Stimulated activated CD4-positive, alpha-beta T cell treated with anti-CD3 and anti-CD28 coated beads, Interleukin-4, amount 100 ng/mL, for 24 hours (primary cell): ENCODE data around the gene ASTL.
A peak's percentile ranks its signal among the peaks of the same experiment; 100 is the strongest.

Experiments used
- DNase-seq: peaks from one replicate; pipeline ENCODE4 v3.0.0-alpha.2; 2020

Gene ASTL

GRCh38 chr2:96124406-96125265, 13.7 kb downstream of the ASTL start:
- DNase-seq, result no peak

- no peak for DNase-seq
Measured at GRCh38 chr2:96123936-96124335, 14.4 kb downstream of the ASTL start.

- no peak for DNase-seq
Measured at GRCh38 chr2:96123290-96123689, 15.0 kb downstream of the ASTL start.

GRCh38 chr2:96122391-96122790, 15.9 kb downstream of the ASTL start:
- DNase-seq, result no peak

GRCh38 chr2:96121414-96121813, 16.9 kb downstream of the ASTL start:
- DNase-seq, result no peak

- no peak for DNase-seq
Measured at GRCh38 chr2:96120991-96121390, 17.3 kb downstream of the ASTL start.

- DNase-seq, result no peak
Measured at GRCh38 chr2:96120091-96120720, 18.1 kb downstream of the ASTL start.

- DNase-seq, result no peak
Measured at GRCh38 chr2:96119389-96119751, 18.9 kb downstream of the ASTL start.

GRCh38 chr2:96118698-96119388, 19.5 kb downstream of the ASTL start:
- DNase-seq, result no peak

GRCh38 chr2:96117701-96118588, 20.4 kb downstream of the ASTL start:
- DNase-seq, result no peak

GRCh38 chr2:96116879-96117533, 21.3 kb downstream of the ASTL start:
- DNase-seq, result peak; percentile 58

- DNase-seq, result peak; percentile 63
Measured at GRCh38 chr2:96116424-96116878, 21.9 kb downstream of the ASTL start, which contains the start of gene ADRA2B. ADRA2B (minus strand) TSS chr2:96116571; CDS start chr2:96116149, 422 bp downstream.

GRCh38 chr2:96115631-96116423, 22.5 kb downstream of the ASTL start:
- DNase-seq, result no peak

GRCh38 chr2:96114903-96115581, 23.3 kb downstream of the ASTL start:
- no peak for DNase-seq

- DNase-seq, result no peak
Measured at GRCh38 chr2:96114546-96114902, 23.8 kb downstream of the ASTL start.

- no peak for DNase-seq
Measured at GRCh38 chr2:96113951-96114350, 24.4 kb downstream of the ASTL start.

- DNase-seq, result no peak
Measured at GRCh38 chr2:96113367-96113677, 25.0 kb downstream of the ASTL start.

GRCh38 chr2:96112501-96113366, 25.6 kb downstream of the ASTL start:
- no peak for DNase-seq

GRCh38 chr2:96111823-96112500, 26.3 kb downstream of the ASTL start:
- no peak for DNase-seq
